ENCODE results near the gene PRSS57. TPM values are rescaled to one million over a fixed set of nuclear protein-coding genes. Genes with fewer than 3 reads are reported as not detected.

PRSS57 gene
- total RNA-seq, 2 experiments from 2014 or later: not detected

DNA sequence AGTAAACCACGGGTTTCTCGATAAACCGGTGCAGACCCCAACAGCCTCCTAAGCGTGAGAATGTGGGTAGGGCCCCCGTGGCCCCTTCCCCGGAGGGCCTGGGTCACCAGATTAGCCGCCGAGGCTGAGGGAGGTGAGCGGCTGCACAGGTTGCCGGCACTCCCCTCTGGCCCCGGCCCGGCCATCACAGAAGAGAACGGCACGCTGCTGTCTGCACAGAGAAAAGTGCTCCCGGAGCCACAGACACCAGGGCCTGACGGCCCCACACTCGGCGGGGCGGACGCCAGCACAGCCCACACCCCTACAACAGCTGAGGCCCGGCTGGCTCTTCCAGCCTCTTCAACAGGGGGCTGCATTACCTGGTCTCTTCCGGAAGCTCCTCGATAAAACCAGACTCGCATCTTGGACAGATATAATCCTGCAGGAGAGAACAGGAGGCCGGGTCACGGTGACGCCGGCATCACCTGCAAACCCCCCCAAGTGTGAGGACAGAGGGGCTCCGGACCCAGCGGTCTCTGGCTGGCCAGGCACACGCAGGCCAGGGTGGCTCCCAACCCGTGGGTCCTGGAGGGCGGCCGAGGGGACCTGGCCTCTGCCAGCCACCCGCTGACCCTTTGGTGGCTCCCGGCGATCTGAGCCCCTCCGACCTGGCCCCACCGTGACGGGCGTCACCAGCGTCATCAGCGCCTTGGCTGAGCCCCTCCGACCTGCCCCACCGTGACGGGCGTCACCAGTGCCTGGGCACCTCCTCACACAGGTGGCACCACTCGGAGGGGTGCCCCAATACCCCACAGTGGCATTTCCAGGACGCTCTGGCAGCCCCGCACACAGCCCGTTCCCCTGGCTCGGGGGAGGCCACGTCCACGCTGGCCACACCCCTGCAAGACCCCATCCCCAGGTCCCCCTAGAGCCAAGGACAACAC, 42.5 kb downstream of the PRSS57 start:
- CTCF ChIA-PET: no interaction called here
- Mint-ChIP-seq H3K36me3 (ENCODE audit: low read depth) (peaks cover 24% of the 10 kb centered on the region), H3K27me3 (no peaks in the 10 kb centered on the region), H3K4me3 (no peak overlapping the region), H3K27ac (no peak overlapping the region), H3K9me3 (no peaks in the 10 kb centered on the region), H3K4me1 (ENCODE audit: low read depth) (peaks cover 22% of the 10 kb centered on the region)
- TF ChIP-seq CTCF (IDR thresholded peaks at IDR 0.05): no peak
- ATAC-seq: no peak
- DNase-seq: no peak
- POLR2A ChIA-PET: no interaction called here
- intact Hi-C loops (cut with micrococcal nuclease): no loop called here

DNA sequence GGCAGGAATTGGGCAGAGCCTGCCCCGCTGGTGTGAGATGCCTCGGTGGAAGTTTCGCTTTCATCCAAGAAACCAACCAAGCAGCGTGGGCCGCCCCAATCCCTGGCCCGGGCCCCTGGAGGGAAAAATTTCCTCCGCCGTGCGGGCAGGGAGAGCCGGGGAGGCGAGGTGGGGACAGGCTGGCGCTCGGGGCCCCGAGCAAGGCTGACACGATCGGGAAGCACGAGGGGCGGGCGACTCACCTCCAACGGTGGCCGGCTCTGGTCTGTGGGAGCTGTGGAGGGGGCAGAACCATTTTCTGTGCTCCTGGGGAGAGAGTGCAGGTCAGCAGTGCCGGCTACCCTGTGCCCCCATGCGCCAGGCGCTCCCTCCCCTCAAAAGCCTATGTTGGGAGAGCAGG, 43.3 kb downstream of the PRSS57 start:
- DNase-seq (no peak), ATAC-seq (no peak)
- H3K36me3 Mint-ChIP-seq (ENCODE audit: low read depth): peaks cover 20% of the 10 kb centered on the region
- intact Hi-C loops (cut with micrococcal nuclease): no loop called here
- no peak overlapping the region for H3K4me3 Mint-ChIP-seq
- CTCF ChIA-PET: no interaction called here
- peaks cover 17% of the 10 kb centered on the region for H3K4me1 Mint-ChIP-seq (ENCODE audit: low read depth)
- POLR2A ChIA-PET: no interaction called here
- TF ChIP-seq CTCF (IDR thresholded peaks at IDR 0.05): no peak
- H3K9me3 Mint-ChIP-seq: no peaks in the 10 kb centered on the region
- no peak overlapping the region for H3K27ac Mint-ChIP-seq
- H3K27me3 Mint-ChIP-seq: no peaks in the 10 kb centered on the region

GRCh38 chr19:651114-651818, 44.0 kb downstream of the PRSS57 start:
- Mint-ChIP-seq H3K4me3 (no peak overlapping the region), H3K27ac (no peak overlapping the region), H3K9me3 (no peaks in the 10 kb centered on the region), H3K27me3 (no peaks in the 10 kb centered on the region), H3K36me3 (ENCODE audit: low read depth) (peaks cover 18% of the 10 kb centered on the region), H3K4me1 (ENCODE audit: low read depth) (peaks cover 15% of the 10 kb centered on the region)
- DNase-seq (no peak), ATAC-seq (no peak)
- intact Hi-C loops (cut with micrococcal nuclease): no loop called here
- ChIA-PET CTCF (no interaction called here), POLR2A (no interaction called here)
- TF ChIP-seq CTCF (IDR thresholded peaks at IDR 0.05): no peak

- DNase-seq (no peak), ATAC-seq (no peak)
- ChIA-PET CTCF (interaction anchor here (0.6 kb wide), 1 partner anchor 121 kb away, joined by 3 read pairs; no protein-coding TSS in a partner anchor), POLR2A (interaction anchor here (0.6 to 1.3 kb wide), 5 partner anchors 8 to 38 kb away, joined by 3 to 6 read pairs (median 3); no protein-coding TSS in a partner anchor)
- H3K27ac Mint-ChIP-seq: no peak overlapping the region
- H3K9me3 Mint-ChIP-seq: no peaks in the 10 kb centered on the region
- intact Hi-C loops (cut with micrococcal nuclease): no loop called here
- no peaks in the 10 kb centered on the region for H3K27me3 Mint-ChIP-seq
- TF ChIP-seq CTCF (IDR thresholded peaks at IDR 0.05): no peak
- H3K4me3 Mint-ChIP-seq: no peak overlapping the region
- H3K36me3 Mint-ChIP-seq (ENCODE audit: low read depth): peaks cover 8% of the 10 kb centered on the region
- peaks cover 5% of the 10 kb centered on the region for H3K4me1 Mint-ChIP-seq (ENCODE audit: low read depth)
These were observed 45.1 kb downstream of the PRSS57 start for GRCh38 chr19:650121-650520.

Data from activated CD8-positive, alpha-beta T cell treated with anti-CD3 and anti-CD28 coated beads for 36 hours (primary cell).